ENCODE results near the gene SLC43A2. TPM values are rescaled to one million over a fixed set of nuclear protein-coding genes. Genes with fewer than 3 reads are reported as not detected.
"Not testable (repeated sequence)": the region's sequence is repeated elsewhere in the genome, so short reads cannot be mapped to it uniquely, and the experiment has no call there.

SLC43A2 gene
- polyA plus RNA-seq, 1 of the 3 experiments (the other 2 are of a cell fraction): 9.8 TPM

GRCh38 chr17:1529863-1530262 is 98.8 kb downstream of the SLC43A2 start:
- ChIA-PET CTCF (interaction anchor here (1.7 kb wide), 1 partner anchor 9 kb away, joined by 4 read pairs; no protein-coding TSS in a partner anchor), POLR2A (no interaction called here)
- no peak overlapping the region for H3K27ac ChIP-seq (ENCODE audit: low read depth in 2 of 2, low read length in 1 of 2)
- H3K4me1 ChIP-seq (ENCODE audit: control insufficient read depth in 1 of 2, insufficient read depth in 2 of 2, low read depth in 1 of 2, low read length in 1 of 2): no peaks in the 10 kb centered on the region
- H3K4me3 ChIP-seq (ENCODE audit: low read depth in 2 of 2, low read length in 1 of 2): no peak overlapping the region
- H3K9ac ChIP-seq: no peak overlapping the region
- H3F3A ChIP-seq (replicated peaks; ENCODE audit: insufficient read depth): no peaks in the 10 kb centered on the region
- H3K79me2 ChIP-seq (ENCODE audit: insufficient read depth): no peaks in the 10 kb centered on the region
- H2AFZ ChIP-seq (ENCODE audit: low read depth): no peak overlapping the region
- no peak for DNase-seq
- TF ChIP-seq YY1 (IDR thresholded peaks at IDR 0.05; ENCODE audit: low read depth): no peak
- no peak for TF ChIP-seq USF1 (IDR thresholded peaks at IDR 0.05; ENCODE audit: borderline replicate concordance, low read depth)
- TF ChIP-seq CTCF (IDR thresholded peaks at IDR 0.05): no peak
- TF ChIP-seq FOXJ3 (CRISPR knock-in tag; IDR thresholded peaks at IDR 0.05): no peak
- TF ChIP-seq TEAD4 (IDR thresholded peaks at IDR 0.05; ENCODE audit: borderline replicate concordance, insufficient read depth): no peak
- TF ChIP-seq MXI1 (IDR thresholded peaks at IDR 0.05; ENCODE audit: low read depth, low read length): no peak
- no peak for TF ChIP-seq SIN3A (IDR thresholded peaks at IDR 0.05; ENCODE audit: borderline replicate concordance, low read depth, low read length)
- TF ChIP-seq USF2 (IDR thresholded peaks at IDR 0.05; ENCODE audit: borderline replicate concordance, low read depth, low read length): no peak
- no peak for TF ChIP-seq NRF1 (IDR thresholded peaks at IDR 0.05; ENCODE audit: low read depth, low read length)
- TF ChIP-seq NFIC (IDR thresholded peaks at IDR 0.05; ENCODE audit: borderline replicate concordance): no peak
- H3K27me3 ChIP-seq (ENCODE audit: insufficient read depth): no peaks in the 10 kb centered on the region
- H3K9me2 ChIP-seq: no peaks in the 10 kb centered on the region
- peaks cover 30 to 44% of the 10 kb centered on the region in 2 experiments for H3K36me3 ChIP-seq (replicated peaks in 1 of 2; ENCODE audit: control insufficient read depth in 1 of 2, insufficient read depth in 2 of 2, low read length in 1 of 2)
- H3K4me2 ChIP-seq: no peak overlapping the region
- H3K9me3 ChIP-seq: no peaks in the 10 kb centered on the region
- H4K20me1 ChIP-seq (ENCODE audit: insufficient read depth): no peaks in the 10 kb centered on the region
- WGBS (ENCODE audit: low lambda C conversion rate): 82% methylated on average over 2 of the region's 2 CpGs

- H3K9me3 ChIP-seq; H3K27ac ChIP-seq (ENCODE audit: low read depth in 2 of 2, low read length in 1 of 2); DNase-seq; H4K20me1 ChIP-seq (ENCODE audit: insufficient read depth); H3K4me2 ChIP-seq; H3K4me3 ChIP-seq (ENCODE audit: low read depth in 2 of 2, low read length in 1 of 2); H3F3A ChIP-seq (replicated peaks; ENCODE audit: insufficient read depth); H3K4me1 ChIP-seq (ENCODE audit: control insufficient read depth in 1 of 2, insufficient read depth in 2 of 2, low read depth in 1 of 2, low read length in 1 of 2); H3K9ac ChIP-seq; H3K79me2 ChIP-seq (ENCODE audit: insufficient read depth); H3K9me2 ChIP-seq; POLR2A ChIA-PET; H2AFZ ChIP-seq (ENCODE audit: low read depth); H3K27me3 ChIP-seq (ENCODE audit: insufficient read depth): not testable (repeated sequence)
- peaks cover 22 to 32% of the 10 kb centered on the region in 2 experiments for H3K36me3 ChIP-seq (replicated peaks in 1 of 2; ENCODE audit: control insufficient read depth in 1 of 2, insufficient read depth in 2 of 2, low read length in 1 of 2)
- WGBS (ENCODE audit: low lambda C conversion rate): 93% methylated on average over 4 of the region's 4 CpGs
- CTCF ChIA-PET: interaction anchor here (1.0 kb wide), 1 partner anchor 36 kb away, joined by 4 read pairs; the partner anchor contains the start of gene PITPNA
Observed at GRCh38 chr17:1526876-1527275, 101.8 kb downstream of the SLC43A2 start.

Data from SK-N-SH (cell line).